SK-N-SH treated with all-trans-retinoic acid at 6 μM for 48 hours (cell line): ENCODE measurements around the gene TTC39A.

Source experiments
- ARNTL ChIP-seq: fragments of 450-650 bp; formaldehyde crosslinking; IDR thresholded peaks from 2 replicates; pipeline ENCODE4 v1.5.0; 2020; ENCODE audit warnings: low read depth, mild to moderate bottlenecking, moderate library complexity, borderline replicate concordance
- CSDC2 ChIP-seq: fragments of 250-450 bp; sonication (Bioruptor Pico); IDR thresholded peaks from 2 replicates; pipeline ENCODE4 v1.5.0; 2020; ENCODE audit warnings: mild to moderate bottlenecking, moderate library complexity
- ESRRG ChIP-seq: fragments of 250-450 bp; sonication (Bioruptor Pico); IDR thresholded peaks from 2 replicates; pipeline ENCODE4 v1.6.1; 2021; ENCODE audit warnings: mild to moderate bottlenecking
- GLIS3 ChIP-seq: fragments of 250-450 bp; sonication (Bioruptor Pico); IDR thresholded peaks from 2 replicates; pipeline ENCODE4 v1.5.0; 2020; ENCODE audit warnings: mild to moderate bottlenecking, moderate library complexity
- PPARA ChIP-seq: fragments of 250-450 bp; sonication (Bioruptor Pico); IDR thresholded peaks from 2 replicates; pipeline ENCODE4 v1.5.0; 2020; ENCODE audit warnings: mild to moderate bottlenecking, borderline replicate concordance
- ZC3H10 ChIP-seq: fragments of 250-450 bp; sonication (Bioruptor Pico); IDR thresholded peaks from 2 replicates; pipeline ENCODE4 v1.5.1; 2021; ENCODE audit warnings: mild to moderate bottlenecking, moderate library complexity
- ZFP30 ChIP-seq: fragments of 450-650 bp; formaldehyde crosslinking; IDR thresholded peaks from 2 replicates; pipeline ENCODE4 v1.5.0; 2022; ENCODE audit warnings: mild to moderate bottlenecking, moderate library complexity
- ZNF70 ChIP-seq: fragments of 450-650 bp; formaldehyde crosslinking; IDR thresholded peaks from 2 replicates; pipeline ENCODE4 v1.5.0; 2020; ENCODE audit warnings: mild to moderate bottlenecking, moderate library complexity
- ZNF8 ChIP-seq: fragments of 450-650 bp; formaldehyde crosslinking; IDR thresholded peaks from 2 replicates; pipeline ENCODE4 v1.5.0; 2020; ENCODE audit warnings: mild to moderate bottlenecking, moderate library complexity
- TF ChIP-seq, protein P1 (sequence below): fragments of 250-450 bp; sonication (Bioruptor Pico); IDR thresholded peaks from 2 replicates; pipeline ENCODE4 v1.5.1; 2020; ENCODE audit warnings: low read depth, mild to moderate bottlenecking, moderate library complexity
- TF ChIP-seq, protein P2 (sequence below): fragments of 250-450 bp; sonication (Bioruptor Pico); IDR thresholded peaks from 2 replicates; pipeline ENCODE4 v1.8.0; 2020; ENCODE audit warnings: mild to moderate bottlenecking, moderate library complexity, borderline replicate concordance
- TF ChIP-seq, protein P3 (sequence below): fragments of 250-450 bp; sonication (Bioruptor Pico); IDR thresholded peaks from 2 replicates; pipeline ENCODE4 v1.5.1; 2021; ENCODE audit warnings: mild to moderate bottlenecking, moderate library complexity

GRCh38 chr1:51282605-51283004 is 47.8 kb downstream of the TTC39A start:
- TF ChIP-seq ZC3H10 (CRISPR knock-in tag) (no peak), ARNTL (CRISPR knock-in tag) (no peak), CSDC2 (no peak), ESRRG (no peak), ZNF70 (CRISPR knock-in tag) (no peak), GLIS3 (CRISPR knock-in tag) (no peak), ZNF8 (CRISPR knock-in tag) (no peak), PPARA (no peak), ZFP30 (CRISPR knock-in tag) (no peak)
- TF ChIP-seq, protein P1, sequence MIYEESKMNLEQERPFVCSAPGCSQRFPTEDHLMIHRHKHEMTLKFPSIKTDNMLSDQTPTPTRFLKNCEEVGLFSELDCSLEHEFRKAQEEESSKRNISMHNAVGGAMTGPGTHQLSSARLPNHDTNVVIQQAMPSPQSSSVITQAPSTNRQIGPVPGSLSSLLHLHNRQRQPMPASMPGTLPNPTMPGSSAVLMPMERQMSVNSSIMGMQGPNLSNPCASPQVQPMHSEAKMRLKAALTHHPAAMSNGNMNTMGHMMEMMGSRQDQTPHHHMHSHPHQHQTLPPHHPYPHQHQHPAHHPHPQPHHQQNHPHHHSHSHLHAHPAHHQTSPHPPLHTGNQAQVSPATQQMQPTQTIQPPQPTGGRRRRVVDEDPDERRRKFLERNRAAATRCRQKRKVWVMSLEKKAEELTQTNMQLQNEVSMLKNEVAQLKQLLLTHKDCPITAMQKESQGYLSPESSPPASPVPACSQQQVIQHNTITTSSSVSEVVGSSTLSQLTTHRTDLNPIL (CRISPR knock-in tag) = no peak
- TF ChIP-seq, protein P2, sequence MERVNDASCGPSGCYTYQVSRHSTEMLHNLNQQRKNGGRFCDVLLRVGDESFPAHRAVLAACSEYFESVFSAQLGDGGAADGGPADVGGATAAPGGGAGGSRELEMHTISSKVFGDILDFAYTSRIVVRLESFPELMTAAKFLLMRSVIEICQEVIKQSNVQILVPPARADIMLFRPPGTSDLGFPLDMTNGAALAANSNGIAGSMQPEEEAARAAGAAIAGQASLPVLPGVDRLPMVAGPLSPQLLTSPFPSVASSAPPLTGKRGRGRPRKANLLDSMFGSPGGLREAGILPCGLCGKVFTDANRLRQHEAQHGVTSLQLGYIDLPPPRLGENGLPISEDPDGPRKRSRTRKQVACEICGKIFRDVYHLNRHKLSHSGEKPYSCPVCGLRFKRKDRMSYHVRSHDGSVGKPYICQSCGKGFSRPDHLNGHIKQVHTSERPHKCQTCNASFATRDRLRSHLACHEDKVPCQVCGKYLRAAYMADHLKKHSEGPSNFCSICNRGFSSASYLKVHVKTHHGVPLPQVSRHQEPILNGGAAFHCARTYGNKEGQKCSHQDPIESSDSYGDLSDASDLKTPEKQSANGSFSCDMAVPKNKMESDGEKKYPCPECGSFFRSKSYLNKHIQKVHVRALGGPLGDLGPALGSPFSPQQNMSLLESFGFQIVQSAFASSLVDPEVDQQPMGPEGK = no peak
- TF ChIP-seq, protein P3, sequence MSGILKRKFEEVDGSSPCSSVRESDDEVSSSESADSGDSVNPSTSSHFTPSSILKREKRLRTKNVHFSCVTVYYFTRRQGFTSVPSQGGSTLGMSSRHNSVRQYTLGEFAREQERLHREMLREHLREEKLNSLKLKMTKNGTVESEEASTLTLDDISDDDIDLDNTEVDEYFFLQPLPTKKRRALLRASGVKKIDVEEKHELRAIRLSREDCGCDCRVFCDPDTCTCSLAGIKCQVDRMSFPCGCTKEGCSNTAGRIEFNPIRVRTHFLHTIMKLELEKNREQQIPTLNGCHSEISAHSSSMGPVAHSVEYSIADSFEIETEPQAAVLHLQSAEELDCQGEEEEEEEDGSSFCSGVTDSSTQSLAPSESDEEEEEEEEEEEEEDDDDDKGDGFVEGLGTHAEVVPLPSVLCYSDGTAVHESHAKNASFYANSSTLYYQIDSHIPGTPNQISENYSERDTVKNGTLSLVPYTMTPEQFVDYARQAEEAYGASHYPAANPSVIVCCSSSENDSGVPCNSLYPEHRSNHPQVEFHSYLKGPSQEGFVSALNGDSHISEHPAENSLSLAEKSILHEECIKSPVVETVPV (CRISPR knock-in tag) = no peak
